GM12891 (cell line): Measurements from ENCODE around the gene EXPH5.

ENCODE experiments used
- POLR2A ChIP-seq: IDR thresholded peaks from 2 replicates; pipeline ENCODE4 v1.6.1; 2011; ENCODE audit warnings: low read depth, low read length, control low read depth
- POLR2AphosphoS5 ChIP-seq: IDR thresholded peaks from 2 replicates; pipeline ENCODE4 v1.6.1; 2011; ENCODE audit warnings: low read depth, low read length, control low read depth

DNA sequence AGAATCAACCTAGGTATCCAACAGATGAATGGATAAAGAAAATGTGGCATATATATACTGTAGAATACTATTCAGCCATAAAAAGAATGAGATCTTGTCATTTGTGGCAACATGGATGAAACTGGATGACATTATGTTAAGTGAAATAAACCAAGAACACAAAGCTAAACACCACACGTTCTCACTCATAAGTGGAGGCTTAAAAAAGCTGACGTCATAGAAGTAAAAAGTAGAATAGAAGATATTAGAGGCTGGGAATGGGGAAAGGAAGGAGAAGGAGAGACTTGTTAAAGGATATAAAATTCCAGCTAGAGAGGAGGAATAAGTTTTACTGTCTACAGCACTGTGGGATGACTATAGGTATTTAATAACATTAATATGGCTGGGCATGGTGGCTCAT is 12.9 kb downstream of the EXPH5 start:
- TF ChIP-seq POLR2A (no peak), POLR2AphosphoS5 (no peak)
